Measurements from ENCODE around the gene PGM3.
"Not testable (repeated sequence)": the region's sequence is repeated elsewhere in the genome, so short reads cannot be mapped to it uniquely, and the experiment has no call there.

PGM3 gene, protein sequence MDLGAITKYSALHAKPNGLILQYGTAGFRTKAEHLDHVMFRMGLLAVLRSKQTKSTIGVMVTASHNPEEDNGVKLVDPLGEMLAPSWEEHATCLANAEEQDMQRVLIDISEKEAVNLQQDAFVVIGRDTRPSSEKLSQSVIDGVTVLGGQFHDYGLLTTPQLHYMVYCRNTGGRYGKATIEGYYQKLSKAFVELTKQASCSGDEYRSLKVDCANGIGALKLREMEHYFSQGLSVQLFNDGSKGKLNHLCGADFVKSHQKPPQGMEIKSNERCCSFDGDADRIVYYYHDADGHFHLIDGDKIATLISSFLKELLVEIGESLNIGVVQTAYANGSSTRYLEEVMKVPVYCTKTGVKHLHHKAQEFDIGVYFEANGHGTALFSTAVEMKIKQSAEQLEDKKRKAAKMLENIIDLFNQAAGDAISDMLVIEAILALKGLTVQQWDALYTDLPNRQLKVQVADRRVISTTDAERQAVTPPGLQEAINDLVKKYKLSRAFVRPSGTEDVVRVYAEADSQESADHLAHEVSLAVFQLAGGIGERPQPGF

DNA sequence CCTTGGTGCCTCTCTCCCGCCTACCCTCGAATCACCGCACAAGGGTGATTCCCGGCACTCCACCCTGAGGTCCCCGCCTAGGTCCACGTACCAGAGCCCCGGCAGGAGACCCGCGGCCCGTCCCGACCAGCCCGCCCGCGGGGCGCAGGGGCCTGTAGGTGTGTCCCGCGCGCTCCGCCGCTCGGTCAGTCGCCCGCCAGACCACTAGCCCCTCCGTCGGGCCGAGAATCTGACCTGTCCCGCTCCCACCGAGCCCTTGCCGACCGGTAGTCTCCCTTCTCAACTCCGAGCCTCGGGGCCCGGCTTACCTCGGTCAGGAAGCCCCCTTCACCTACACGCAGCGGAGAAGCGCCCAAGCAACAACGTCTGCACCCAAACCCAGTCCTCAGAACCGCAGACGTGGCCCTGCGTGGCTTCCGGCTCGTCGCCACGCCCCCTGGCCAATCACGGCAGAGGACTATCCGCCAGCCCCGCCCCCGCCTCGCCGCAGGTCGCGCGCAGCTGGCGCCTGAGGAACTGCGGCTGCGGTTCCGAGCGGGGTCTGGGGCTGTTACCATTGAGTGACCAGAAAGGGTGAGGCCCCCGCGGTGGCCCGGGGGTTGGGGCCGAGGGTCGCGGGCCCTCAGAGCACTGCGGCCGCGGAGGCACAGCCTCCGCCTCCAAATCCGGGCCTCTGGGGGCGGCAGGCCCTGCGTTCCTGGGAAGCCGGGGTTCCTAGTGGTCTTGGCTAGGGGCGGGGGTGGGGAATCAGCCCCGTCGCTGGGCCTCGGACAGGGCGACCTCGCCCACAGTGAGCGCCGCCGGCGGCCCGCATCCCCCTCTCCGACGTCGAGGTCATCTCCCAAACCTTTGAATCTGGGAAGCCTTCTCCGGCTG is at the start of gene PGM3, which contains the start of gene RWDD2A:
Gene PGM3 (minus strand): TSS at position 395 of the 876 bp plus-strand sequence. CDS start 2,253 bp downstream, outside the sequence.
Gene RWDD2A (plus strand): TSS at position 487 of the 876 bp plus-strand sequence. CDS start 1,095 bp downstream, outside the sequence.
- DNase-seq (ENCODE audit: low read depth in 2 of 2) = peak; percentile 77 to 80

DNA sequence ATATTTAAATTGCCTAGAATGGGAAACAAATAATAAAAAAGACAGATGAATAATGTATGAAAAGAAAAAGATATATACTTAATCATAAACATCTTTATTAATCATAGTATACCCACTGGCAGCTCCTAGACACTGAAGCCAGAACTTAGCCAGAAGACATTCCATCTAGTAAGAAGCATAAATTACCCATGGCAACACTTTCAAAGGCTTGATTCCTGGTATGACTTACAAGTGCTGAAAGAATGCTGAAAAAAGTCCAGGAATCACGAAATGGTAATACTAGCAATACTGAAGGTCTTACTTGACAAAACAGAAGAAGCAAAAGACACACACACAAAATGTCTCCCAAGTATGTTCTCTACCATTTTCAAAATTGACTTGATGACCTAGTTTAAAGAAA is 38.1 kb upstream of the PGM3 start:
- DNase-seq (ENCODE audit: low read depth in 2 of 2) = no peak

DNA sequence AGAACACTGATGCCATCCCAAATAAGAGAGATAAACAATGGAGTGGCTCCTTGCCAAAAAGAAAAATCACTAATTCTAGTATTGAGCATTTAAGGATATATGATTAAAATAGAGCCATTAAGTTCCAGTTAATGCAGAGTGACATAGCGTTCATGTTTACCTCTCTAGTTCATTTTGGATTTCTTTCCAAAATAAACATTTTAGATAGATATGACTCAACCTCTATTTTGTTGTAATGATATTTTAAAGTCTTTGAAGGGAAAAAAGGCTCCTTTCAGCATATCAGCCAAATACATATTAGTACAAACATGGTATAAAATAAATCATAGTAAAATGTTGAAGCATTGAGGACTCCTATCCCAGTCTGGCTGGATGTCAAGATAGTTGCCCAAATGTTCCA is 33.5 kb upstream of the PGM3 start:
- no peak for DNase-seq (ENCODE audit: low read depth in 2 of 2)

DNA sequence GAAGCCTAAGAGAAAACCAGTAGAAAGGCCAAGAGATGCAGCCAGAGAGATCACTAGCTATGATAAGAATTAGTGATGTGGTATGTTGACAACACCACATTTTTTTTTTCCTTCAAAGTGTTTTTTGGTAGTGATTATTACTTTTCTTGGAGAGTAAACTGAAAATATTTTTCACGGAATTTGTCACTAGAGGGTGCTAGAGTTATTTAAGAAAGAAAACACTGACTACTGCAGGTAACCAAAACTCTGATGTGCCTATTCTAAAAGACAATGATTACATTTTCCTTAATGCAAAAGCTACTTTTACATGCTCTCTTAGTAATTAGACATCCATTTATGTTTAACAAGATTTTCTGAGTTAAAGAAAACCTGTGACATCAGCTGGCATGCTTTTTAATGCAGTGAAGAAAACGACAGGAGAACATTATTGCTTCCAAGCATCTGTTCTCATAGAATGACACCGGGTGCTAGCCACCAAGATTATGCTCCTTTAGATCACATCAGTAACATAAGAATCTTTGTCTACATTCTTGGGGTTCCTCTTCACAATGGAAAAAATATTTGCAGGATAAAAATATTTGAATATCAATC is 28.9 kb upstream of the PGM3 start:
- DNase-seq (ENCODE audit: low read depth in 2 of 2) = no peak

DNA sequence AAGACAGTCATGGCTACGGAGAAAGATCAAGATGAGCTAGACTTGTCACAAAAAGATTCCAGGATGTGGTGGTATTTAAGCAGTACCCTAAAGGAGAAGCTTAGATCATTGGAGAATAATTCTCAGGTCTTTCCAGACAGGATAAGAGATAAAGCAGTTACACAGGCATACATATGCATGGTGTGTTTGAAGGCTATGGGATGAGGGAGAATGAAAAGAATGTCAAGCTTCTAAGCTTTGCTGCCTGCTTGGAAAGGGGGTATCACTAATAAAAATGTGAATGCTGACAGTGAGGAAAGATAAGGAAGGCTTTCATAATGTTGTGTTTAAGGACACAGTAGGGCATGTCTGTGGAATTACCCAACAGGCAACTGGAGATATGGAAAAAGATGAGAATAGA is 28.2 kb upstream of the PGM3 start:
- no peak for DNase-seq (ENCODE audit: low read depth in 2 of 2)

DNA sequence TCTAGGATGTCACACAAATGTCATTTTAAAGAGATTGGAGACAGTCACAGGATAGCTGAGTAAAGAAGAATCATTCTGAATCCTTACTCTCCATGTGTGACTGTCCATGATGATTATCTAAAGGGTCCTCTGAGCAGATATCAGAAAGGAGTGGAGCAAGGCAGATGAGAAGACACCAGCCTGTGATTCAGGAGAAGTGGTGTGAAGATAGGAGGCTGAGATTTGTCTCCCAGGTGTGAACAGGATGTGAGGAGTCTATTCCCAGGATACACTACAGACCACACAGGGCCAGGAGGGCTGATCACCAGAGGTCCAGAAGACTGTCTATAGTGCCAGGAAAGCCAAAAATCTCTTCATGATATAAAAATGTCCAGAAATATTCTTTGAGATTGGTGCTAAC is 27.1 kb upstream of the PGM3 start:
- no peak for DNase-seq (ENCODE audit: low read depth in 2 of 2)

DNA sequence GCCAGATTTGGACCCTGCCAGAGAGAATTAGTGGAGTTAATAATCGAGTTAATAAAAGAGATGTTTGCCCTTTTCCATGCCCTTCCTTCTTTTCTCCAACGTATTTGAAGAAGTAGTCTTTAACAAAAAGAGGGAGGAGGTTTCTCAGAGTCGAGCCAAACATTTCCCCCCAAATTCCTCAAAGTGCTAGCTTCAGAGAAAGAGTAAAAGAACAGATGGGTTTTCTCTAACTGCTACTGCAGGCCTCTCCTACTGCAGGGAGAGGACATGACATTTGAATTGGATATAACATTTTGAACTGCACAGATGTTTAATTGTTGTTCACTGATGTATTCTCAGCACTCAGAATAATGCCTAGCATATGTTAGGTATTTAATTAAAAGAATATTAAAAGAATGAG is 25.6 kb upstream of the PGM3 start:
- DNase-seq (ENCODE audit: low read depth in 2 of 2) = no peak

DNA sequence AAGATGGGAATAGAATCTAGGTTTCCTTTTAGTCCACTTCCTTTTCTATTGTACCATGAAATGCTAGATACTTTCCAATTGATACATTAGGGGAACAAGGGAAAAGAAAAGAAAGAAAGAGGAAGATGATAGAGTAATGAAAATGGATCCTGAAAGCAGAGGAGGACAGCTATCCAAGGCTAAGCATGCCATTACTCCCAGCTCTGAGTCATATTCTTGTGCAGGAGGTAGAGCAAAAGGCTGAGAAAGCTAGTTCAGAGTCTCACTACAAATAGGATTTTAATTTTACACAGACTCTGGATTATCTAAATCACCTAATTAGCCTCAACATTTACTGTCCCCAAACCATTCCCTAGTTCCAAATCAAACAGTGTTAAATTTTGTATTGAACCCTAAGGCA is 23.7 kb upstream of the PGM3 start:
- DNase-seq (ENCODE audit: low read depth in 2 of 2) = no peak

DNA sequence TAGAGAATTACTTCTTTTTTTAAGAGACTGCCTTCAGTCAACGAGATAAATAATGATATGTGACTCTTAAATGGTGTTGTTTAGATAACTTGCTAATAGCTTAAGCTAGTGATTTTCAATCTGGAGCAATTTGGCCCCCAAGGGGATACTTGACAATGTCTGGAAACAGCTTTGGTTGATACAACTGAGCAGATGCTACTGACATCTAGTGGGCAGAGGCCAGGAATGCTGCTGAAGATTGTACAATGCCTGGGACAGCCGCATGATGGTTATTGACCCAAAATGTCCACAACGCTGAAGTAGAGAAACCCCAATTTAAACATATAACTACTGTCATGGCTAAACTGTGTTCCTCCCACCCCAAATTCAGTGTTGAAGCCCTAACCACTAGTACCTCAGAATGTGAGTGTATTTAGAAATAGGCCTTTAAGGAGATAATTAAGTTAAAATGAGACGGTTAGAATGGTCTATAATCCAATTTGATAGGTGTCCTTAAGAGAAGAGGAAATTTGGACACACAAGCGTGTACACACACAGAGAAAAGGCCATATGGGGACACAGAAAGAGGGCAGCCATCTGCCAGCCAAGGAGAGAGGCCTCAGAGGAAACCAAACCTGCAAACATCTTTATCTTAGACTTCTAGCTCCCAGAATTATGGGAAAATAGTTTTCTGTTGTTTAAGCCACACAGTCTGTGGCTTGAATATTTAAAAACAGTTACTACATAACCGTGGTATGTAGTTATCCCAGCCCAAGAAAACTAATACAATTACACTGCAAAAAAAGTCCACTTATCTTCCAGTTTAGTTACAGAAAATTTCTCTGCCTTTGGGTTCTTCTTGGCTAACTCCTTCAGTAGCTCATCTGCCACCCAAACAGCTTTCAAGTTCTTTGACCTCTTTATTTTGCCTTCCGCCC is 22.3 kb upstream of the PGM3 start:
- peak in 1 of 2 donors; percentile 28 for DNase-seq (ENCODE audit: low read depth in 2 of 2)

DNA sequence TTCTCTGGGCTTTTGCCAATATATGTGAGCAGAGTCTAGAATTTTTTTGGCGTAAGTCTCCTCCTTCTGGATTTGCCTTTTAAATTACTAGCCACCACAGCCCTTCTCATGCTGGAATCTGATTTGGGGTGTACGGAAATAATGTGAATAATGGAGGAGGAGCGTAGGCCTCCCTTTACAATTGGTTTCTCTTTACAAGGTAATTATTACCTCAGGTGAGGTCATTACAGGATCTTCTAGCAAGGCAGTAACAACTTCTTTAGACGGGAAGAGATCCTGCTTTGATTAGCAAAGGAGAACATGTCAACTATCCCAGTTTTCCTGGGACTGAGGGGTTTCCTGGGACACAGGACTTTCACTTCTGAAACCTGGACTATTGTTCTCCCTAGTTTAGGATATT is 9.0 kb upstream of the PGM3 start:
- no peak for DNase-seq (ENCODE audit: low read depth in 2 of 2)

DNA sequence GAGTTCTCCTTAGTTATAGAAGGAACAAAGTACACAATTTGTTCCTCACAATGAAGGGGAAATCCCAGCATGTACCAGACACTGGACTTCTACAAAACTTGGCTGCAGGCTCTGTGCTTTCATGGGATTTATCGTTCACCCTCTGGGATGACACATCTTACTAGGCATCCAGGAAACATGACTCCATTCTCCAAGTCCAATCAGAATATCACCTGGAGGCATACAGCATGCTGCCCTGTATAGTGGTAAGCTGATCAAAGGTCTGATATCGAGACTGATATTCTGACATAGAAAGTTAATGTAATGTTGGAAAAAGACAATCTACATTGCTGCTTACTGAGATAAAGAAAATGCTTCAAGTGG is 6.8 kb upstream of the PGM3 start:
- no peak for DNase-seq (ENCODE audit: low read depth in 2 of 2)

DNA sequence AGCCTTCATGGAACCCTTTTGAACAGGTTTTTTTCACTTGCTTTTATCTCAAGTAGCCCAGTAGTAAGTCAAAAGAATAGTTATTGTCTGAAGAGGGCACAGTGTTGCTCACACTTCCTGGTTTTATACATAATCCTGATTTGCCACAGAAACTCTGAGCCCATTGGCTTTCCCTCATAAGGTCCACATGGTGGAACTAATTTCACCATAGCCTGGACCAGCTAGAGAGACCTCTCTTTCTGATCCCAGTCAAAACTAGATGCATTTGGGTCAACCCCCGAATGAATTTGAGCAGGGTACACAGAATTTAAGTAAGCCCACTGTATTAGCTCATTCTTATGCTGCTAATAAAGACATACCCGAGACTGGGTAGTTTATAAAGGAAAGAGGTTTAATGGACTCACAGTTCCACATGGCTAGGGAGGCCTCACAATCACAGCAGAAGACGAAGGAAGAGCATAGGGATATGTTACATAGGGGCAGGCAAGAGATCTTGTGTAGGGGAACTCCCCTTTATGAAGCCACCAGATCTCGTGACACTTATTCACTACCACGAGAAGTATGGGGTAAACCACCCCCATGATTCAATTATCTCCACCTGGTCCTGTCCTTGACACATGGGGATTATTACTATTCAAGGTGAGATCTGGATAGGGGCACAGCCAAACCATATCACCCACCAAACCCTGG is 6.3 kb upstream of the PGM3 start:
- DNase-seq (ENCODE audit: low read depth in 2 of 2) = no peak

DNA sequence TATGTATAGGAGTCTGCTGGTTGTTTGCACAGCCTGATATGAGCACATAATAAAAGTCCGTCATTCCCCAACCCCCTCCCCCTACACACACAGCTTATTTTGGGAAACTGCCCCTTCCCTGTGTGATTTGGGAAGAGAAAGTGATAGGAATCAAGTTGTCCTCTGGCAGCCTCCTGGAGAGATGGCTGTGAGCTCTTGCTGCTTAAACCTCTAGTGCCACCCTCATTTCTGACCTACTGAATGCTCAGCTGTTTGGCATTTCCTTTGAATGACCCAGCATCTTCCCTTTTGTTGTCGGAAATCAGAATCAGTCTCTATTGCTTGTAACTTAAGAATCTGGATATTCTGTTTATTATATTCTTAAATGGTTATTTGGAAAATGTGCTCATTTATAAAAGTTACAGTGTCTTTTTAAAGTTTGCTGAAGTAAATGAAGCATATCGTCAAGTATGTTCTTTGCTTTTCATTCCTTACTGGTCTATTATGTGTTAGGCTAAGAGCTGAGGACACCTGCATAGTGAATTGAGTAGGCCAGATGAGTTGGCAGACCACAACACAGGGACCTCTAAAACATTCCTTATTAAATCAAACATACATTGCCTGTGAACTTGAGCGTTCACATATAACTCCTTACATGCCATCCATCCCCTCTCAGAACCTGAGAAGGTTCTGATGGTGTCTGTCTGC is 5.6 kb upstream of the PGM3 start:
- DNase-seq (ENCODE audit: low read depth in 2 of 2) = no peak

DNA sequence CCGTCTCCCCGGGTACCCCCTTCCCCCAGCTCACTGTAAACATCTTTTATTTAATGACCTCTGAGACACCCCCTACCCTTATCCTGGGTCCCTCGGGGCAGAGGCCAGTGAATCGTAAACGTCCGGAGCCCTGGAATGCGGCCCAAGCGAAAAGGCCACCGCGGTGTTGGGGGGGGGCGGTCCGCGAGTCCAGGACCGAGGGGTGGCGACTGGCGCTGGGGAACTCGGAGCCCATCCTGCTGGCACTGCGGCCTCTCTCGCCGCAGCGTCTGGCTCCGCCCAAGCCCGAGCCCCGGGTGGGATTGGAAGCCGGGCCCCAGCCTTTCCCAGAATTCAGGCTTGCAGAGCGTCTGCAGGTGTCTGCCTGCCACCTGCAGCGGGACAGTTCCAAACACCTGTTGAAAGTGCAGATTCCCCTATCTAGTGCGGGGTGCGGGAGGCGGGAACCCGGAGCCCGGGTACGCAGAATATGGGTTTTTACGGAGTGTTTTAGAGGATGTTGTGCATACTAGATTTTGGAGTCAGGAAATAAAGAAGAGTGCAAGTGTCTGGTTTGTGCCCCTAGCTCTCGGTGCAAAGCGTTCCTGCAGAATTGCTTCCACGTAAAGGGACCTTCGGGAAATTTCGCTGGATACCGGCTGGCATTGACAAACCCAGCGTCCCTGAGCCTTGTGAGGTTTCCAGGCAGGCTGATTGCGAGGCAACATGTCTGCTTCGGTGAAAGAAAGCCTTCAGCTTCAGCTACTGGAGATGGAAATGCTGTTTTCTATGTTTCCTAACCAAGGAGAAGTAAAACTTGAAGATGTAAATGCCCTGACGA is 892 bp upstream of the PGM3 start:
- DNase-seq (ENCODE audit: low read depth in 2 of 2) = no peak

DNA sequence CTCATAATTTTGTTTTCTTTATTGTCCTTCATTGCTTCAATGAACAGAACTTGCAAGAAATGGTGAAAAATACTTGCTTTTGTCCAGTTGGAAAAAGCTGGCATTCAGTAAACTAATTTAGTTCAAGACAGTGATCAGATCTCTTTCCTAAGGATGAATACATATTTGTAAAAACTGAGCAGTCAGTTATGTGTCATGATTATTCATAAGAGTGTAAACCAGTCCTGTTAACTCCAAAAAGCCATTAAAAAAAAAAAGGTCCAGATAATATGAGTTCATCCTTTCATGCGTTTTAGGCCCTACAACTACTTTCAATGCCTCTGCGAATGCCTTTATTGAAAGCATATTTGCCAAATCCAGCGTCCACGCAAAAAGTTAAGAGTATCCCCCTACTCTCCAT is 609 bp downstream of the PGM3 start:
- DNase-seq (ENCODE audit: low read depth in 2 of 2) = no peak

DNA sequence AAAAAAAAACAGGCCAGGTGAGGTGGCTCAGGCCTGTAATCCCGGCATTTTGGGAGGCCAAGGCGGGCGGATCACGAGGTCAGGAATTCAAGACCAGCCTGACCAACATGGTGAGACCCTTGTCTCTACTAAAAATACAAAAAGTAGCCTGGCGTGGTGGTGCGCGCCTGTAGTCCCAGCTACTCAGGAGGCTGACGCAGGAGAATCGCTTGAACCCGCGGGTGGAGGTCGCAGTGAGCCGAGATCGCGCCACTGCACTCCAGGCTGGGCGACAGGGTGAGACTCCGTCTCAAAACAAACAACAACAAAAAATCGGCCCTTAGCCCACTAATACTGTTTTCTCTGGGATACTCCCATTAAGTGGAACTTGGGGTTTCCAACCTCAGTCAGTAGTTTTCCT is 1.1 kb downstream of the PGM3 start:
- not testable (repeated sequence) for DNase-seq (ENCODE audit: low read depth in 2 of 2)

DNA sequence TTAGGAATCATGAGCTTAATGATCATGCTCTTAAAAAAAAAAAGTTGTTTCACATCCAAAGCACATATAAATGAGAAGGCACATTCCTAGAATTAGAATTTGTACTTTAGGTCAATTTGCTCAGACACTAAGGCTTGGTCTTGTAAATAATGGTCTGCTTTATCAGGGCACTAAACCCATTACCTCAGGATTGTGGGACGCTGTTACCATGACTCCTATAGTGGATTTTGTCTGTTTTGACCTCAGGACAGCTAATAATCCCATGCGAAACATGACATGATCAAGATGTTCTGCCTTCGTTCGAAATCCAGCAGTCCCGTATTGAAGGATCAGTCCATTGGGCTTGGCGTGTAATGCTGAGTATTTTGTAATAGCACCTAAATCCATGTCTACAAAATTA is 2.4 kb downstream of the PGM3 start:
- no peak for DNase-seq (ENCODE audit: low read depth in 2 of 2)

DNA sequence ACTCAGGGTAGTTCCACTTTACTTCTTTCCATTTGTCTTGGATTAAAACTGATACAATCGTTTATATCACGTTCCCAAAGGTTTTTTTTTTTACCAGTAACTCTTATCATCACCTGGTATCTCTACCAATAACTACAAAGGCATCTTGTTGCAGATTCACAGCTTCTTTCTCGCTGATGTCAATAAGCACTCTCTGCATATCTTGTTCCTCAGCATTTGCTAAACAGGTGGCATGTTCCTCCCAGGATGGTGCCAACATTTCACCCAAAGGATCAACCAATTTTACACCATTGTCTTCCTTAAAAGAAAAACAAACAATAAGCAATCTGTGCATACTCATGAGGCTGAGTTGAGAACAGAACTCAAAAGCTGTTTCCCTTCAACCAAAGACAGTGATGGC is 4.6 kb downstream of the PGM3 start:
- DNase-seq (ENCODE audit: low read depth in 2 of 2) = no peak

DNA sequence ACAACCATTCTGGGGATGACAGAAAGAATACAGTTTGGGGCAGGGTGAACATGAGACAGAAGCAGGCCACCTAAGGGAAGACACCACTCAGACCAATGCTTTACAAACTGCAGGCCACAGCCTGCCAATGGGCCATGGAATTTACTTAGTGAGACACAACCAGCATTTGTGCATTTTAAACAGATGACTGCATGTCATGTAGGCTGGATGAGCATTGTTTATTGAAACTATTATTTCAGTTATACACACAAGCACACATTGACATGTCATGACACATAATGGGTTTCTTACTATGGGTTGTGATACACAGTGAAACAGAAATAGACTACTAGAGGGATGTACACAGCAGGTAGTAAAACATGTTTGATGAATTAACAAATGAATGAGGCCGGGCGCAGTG is 8.0 kb downstream of the PGM3 start:
- DNase-seq (ENCODE audit: low read depth in 2 of 2) = no peak

Measured in stimulated activated CD8-positive, alpha-beta memory T cell treated with anti-CD3 and anti-CD28 coated beads, Interleukin-2, amount 100 ng/mL, for 1 hour (primary cell).